HCT116 (cell line): Measurements from ENCODE around the gene TNRC6A. TPM values are rescaled to one million over a fixed set of nuclear protein-coding genes. Genes with fewer than 3 reads are reported as not detected.

Experiments used
- ATAC-seq: fragments of 200-7000 bp; cut with Tn5 transposase; 2 replicates; pipeline ENCODE4 v1.9.1; 2020; ENCODE audit warnings: mild to moderate bottlenecking, moderate library complexity
- BruUV-seq: library from RNA; stranded (reverse); fragments of 400-500 nt; replicated peaks from 2 replicates; lab custom pipeline; 2021; lab: Mats Ljungman, UMichigan
- CTCF ChIA-PET: fragments of 300-600 bp; sonication (Branson Sonifier 250); formaldehyde crosslinking; loops from one replicate; lab custom pipeline; 2021; ENCODE audit warnings: antibody characterized with exemption; lab: Charles Lee
- POLR2A ChIA-PET: fragments of 300-600, 350-600 bp; sonication (Branson Sonifier 250); formaldehyde crosslinking; loops from one replicate; lab custom pipeline; 2021; ENCODE audit warnings: antibody characterized with exemption; lab: Charles Lee
- RAD21 ChIA-PET, 2 experiments: fragments of 300-600 bp; sonication (Branson Sonifier 250); formaldehyde crosslinking; loops; one replicate each; lab custom pipeline; 2023; ENCODE audit warnings: low total read pairs in 2 of 2; ENCODE audit not compliant: uncharacterized antibody in 2 of 2, unreplicated experiment in 2 of 2, low non-redundant PET in 1 of 2; lab: Charles Lee
- DNase-seq: peaks from one replicate; pipeline ENCODE4 v3.0.0-alpha.2; 2010; ENCODE audit warnings: low read depth, low spot score
- H2AFZ ChIP-seq: fragments of 200-600 bp; shearing (Covaris generic), sonication (generic); 2 replicates; pipeline ENCODE4 v1.6.1; 2017; ENCODE audit warnings: low read depth, mixed run types, mixed read lengths, antibody characterized with exemption, low read length; ENCODE audit not compliant: poor library complexity, severe bottlenecking
- H3K27ac ChIP-seq: 2 replicates; pipeline ENCODE4 v1.5.1; 2012; ENCODE audit warnings: low read depth, low read length
- H3K27me3 ChIP-seq: fragments of 200-600 bp; sonication (generic); 2 replicates; pipeline ENCODE4 v1.6.1; 2016; ENCODE audit warnings: mixed run types, low read length, mixed read lengths; ENCODE audit not compliant: insufficient read depth
- H3K36me3 ChIP-seq, 2 experiments: fragments of 200-500 bp in 1 of 2; fragments of 200-600 bp in 1 of 2; sonication (Bioruptor generic) in 1 of 2; sonication (generic) in 1 of 2; 2 replicates each; pipeline versions ENCODE4 v1.5.1 to v1.6.1; 2014 to 2016; ENCODE audit warnings: low read length in 2 of 2, inconsistent platforms in 1 of 2, mixed read lengths in 1 of 2, mixed run types in 1 of 2; ENCODE audit not compliant: insufficient read depth in 2 of 2, control insufficient read depth in 1 of 2
- H3K4me1 ChIP-seq, 2 experiments: fragments of 200-600 bp in 1 of 2; sonication (generic) in 1 of 2; 2 replicates each; pipeline versions ENCODE4 v1.5.1 to v1.6.1; 2012 to 2017; ENCODE audit warnings: low read length in 2 of 2, inconsistent platforms in 1 of 2, mild to moderate bottlenecking in 1 of 2, mixed read lengths in 1 of 2, mixed run types in 1 of 2, moderate library complexity in 1 of 2; ENCODE audit not compliant: insufficient read depth in 2 of 2, control insufficient read depth in 1 of 2
- H3K4me2 ChIP-seq: fragments of 200-600 bp; sonication (generic); 2 replicates; pipeline ENCODE4 v1.6.1; 2017; ENCODE audit warnings: mixed run types, low read length, mixed read lengths
- H3K4me3 ChIP-seq, 2 experiments: fragments of 200-600 bp in 1 of 2; sonication (generic) in 1 of 2; replicated peaks in 1 of 2; 2 replicates each; pipeline ENCODE4 v1.5.1; 2011 to 2016; ENCODE audit warnings: low read length in 2 of 2, control low read depth in 1 of 2, low read depth in 1 of 2, mild to moderate bottlenecking in 1 of 2, mixed read lengths in 1 of 2, mixed run types in 1 of 2
- H3K79me2 ChIP-seq: fragments of 200-600 bp; sonication (generic); 2 replicates; pipeline ENCODE4 v1.6.1; 2017; ENCODE audit warnings: mild to moderate bottlenecking, mixed run types, low read length, moderate library complexity, mixed read lengths; ENCODE audit not compliant: insufficient read depth
- H3K9ac ChIP-seq: fragments of 200-600 bp; sonication (generic); 2 replicates; pipeline ENCODE4 v1.6.1; 2016; ENCODE audit warnings: low read length, mixed read lengths
- H3K9me2 ChIP-seq: fragments of 200-600 bp; sonication (generic), shearing (Covaris generic); 2 replicates; pipeline ENCODE4 v1.6.1; 2017; ENCODE audit warnings: mixed run types, mild to moderate bottlenecking, moderate library complexity; ENCODE audit not compliant: insufficient read depth
- H3K9me3 ChIP-seq, 2 experiments: fragments of 200-500 bp in 1 of 2; fragments of 200-600 bp in 1 of 2; sonication (Bioruptor generic) in 1 of 2; sonication (generic) in 1 of 2; 2 replicates each; pipeline ENCODE4 v1.6.1; 2014 to 2017; ENCODE audit warnings: low read length in 2 of 2, mixed read lengths in 2 of 2, inconsistent platforms in 1 of 2, low read depth in 1 of 2, mild to moderate bottlenecking in 1 of 2, mixed run types in 1 of 2, moderate library complexity in 1 of 2; ENCODE audit not compliant: control insufficient read depth in 1 of 2, insufficient read depth in 1 of 2
- H4K20me1 ChIP-seq: fragments of 200-600 bp; sonication (generic), shearing (Covaris generic); 2 replicates; pipeline ENCODE4 v1.6.1; 2017; ENCODE audit warnings: mixed run types, mild to moderate bottlenecking, moderate library complexity; ENCODE audit not compliant: insufficient read depth
- EZH2 ChIP-seq: fragments of 200-600 bp; sonication (generic); IDR thresholded peaks from 2 replicates; pipeline ENCODE4 v1.6.1; 2017; ENCODE audit warnings: antibody characterized with exemption, mixed run types
- POLR2A ChIP-seq: IDR thresholded peaks from 2 replicates; pipeline ENCODE4 v1.7.0; 2011; ENCODE audit warnings: borderline replicate concordance; ENCODE audit not compliant: insufficient read depth, insufficient read length; ENCODE audit errors: extremely low read depth
- ZNF274 ChIP-seq: fragments of 200-500 bp; sonication (Bioruptor generic); IDR thresholded peaks from 2 replicates; pipeline ENCODE4 v1.6.1; 2014; ENCODE audit warnings: mild to moderate bottlenecking, low read depth, low read length, inconsistent platforms
- intact Hi-C: fragments of 100-400 bp; cut with micrococcal nuclease; formaldehyde crosslinking; loops from 2 replicates; pipeline ENCODE4 v1.10.0; 2022
- total RNA-seq: library from RNA; stranded (reverse); gene quantifications from one replicate; pipeline ENCODE4 v1.2.1, GENCODE V29; 2021; ENCODE audit not compliant: unreplicated experiment

Gene TNRC6A
- total RNA-seq, 1 experiment from 2014 or later = 37.0 TPM

DNA sequence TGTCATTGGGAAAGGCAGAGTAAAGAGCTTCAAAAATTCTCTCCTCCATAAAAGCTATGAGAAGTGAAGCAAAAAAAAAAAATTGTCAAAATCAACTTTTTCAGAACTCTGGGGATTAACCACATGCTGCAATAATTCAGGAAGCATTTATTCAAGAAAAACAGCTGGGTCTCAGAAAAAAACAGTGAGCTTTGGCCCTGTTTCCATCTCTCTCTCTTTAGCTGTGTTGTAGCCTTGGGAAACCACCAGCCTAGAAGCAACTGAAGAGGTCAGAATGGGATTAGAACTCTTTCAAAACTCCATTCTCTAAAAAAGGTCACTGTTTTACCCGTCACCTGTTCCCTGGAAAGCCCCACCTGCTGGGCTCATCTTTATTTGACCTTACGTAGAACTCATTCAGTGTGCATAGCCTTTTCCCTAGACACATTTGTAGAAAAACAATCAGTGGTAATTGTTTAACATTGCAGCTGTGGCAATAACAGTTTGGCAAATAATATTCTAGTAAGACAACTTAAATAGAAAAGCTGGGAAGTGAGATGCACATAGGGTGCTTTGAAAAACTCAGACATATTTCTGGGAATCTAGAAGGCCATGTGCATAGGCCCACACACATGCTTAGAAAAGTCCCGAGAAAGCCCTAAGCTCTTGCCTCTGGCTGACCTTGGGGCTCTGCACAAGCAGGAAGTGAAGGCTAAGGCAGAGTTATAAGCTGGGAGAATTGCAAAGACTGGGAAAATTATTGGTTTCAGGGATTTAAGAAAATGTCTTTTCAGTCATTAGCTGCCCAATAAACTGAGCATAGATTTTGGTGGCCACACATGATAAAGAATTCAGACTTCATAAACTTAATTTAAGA, 134.4 kb downstream of the TNRC6A start:
- Histone ChIP-seq H3K9me3 (no peaks in the 10 kb centered on the region), H3K4me3 (no peak overlapping the region), H4K20me1 (no peaks in the 10 kb centered on the region; the same call in 1 of the 2 replicates), H3K9me2 (no peaks in the 10 kb centered on the region), H3K79me2 (no peaks in the 10 kb centered on the region), H3K27ac (no peak overlapping the region), H3K9ac (no peak overlapping the region), H3K4me2 (no peak overlapping the region), H3K27me3 (no peaks in the 10 kb centered on the region), H3K4me1 (no peaks in the 10 kb centered on the region), H3K36me3 (no peaks in the 10 kb centered on the region), H2AFZ (no peak overlapping the region)
- intact Hi-C loops = no loop called here
- no peak for DNase-seq
- ChIA-PET POLR2A (no interaction called here), RAD21 (no interaction called here), CTCF (no interaction called here)
- TF ChIP-seq POLR2A = no peak
- TF ChIP-seq EZH2 = no peak
- no peak for TF ChIP-seq ZNF274
- no peak for ATAC-seq
- BruUV-seq = no TSS peak

- no peak overlapping the region for H3K27ac ChIP-seq
Observed at GRCh38 chr16:24869033-24869432, 139.6 kb downstream of the TNRC6A start.

More at GRCh38 chr16:24869033-24869432, 139.6 kb downstream of the TNRC6A start:
- H3K36me3 ChIP-seq = no peaks in the 10 kb centered on the region
- no peaks in the 10 kb centered on the region for H3K4me1 ChIP-seq
- no peak for TF ChIP-seq POLR2A
- TF ChIP-seq EZH2 = no peak
- no peaks in the 10 kb centered on the region for H3K27me3 ChIP-seq
- intact Hi-C loops = no loop called here
- BruUV-seq = no TSS peak
- H3K9me2 ChIP-seq = no peaks in the 10 kb centered on the region
- DNase-seq (no peak), ATAC-seq (no peak)
- H3K4me3 ChIP-seq = no peak overlapping the region
- H3K4me2 ChIP-seq = no peak overlapping the region
- H3K9me3 ChIP-seq = no peaks in the 10 kb centered on the region
- no peaks in the 10 kb centered on the region for H3K79me2 ChIP-seq
- H2AFZ ChIP-seq = no peak overlapping the region
- no peak overlapping the region for H3K9ac ChIP-seq
- ChIA-PET RAD21 (no interaction called here), POLR2A (no interaction called here), CTCF (no interaction called here)
- H4K20me1 ChIP-seq = no peaks in the 10 kb centered on the region
